H9 (cell line): ENCODE data around the gene ICE2. TPM values are rescaled to one million over a fixed set of nuclear protein-coding genes. Genes with fewer than 3 reads are reported as not detected.

Experiments
- DNase-seq: peaks from one replicate; pipeline ENCODE4 v3.0.0-alpha.2; 2017
- H2AFZ ChIP-seq: one replicate; pipeline ENCODE4 v1.6.1; 2013; ENCODE audit warnings: mild to moderate bottlenecking, low read length, control low read depth, moderate library complexity
- H2AK5ac ChIP-seq: 2 replicates; pipeline ENCODE4 v1.6.1; 2013; ENCODE audit warnings: low read length, control low read depth, mixed read lengths; ENCODE audit not compliant: insufficient read length
- H2BK120ac ChIP-seq: one replicate; pipeline ENCODE4 v1.6.1; 2013; ENCODE audit warnings: low read depth, mild to moderate bottlenecking, low read length, control low read depth, inconsistent platforms; ENCODE audit not compliant: poor library complexity, severe bottlenecking
- H2BK12ac ChIP-seq: 2 replicates; pipeline ENCODE4 v1.6.1; 2013; ENCODE audit warnings: low read length, control low read depth, mixed read lengths, low read depth; ENCODE audit not compliant: insufficient read length
- H2BK15ac ChIP-seq: 2 replicates; pipeline ENCODE4 v1.6.1; 2013; ENCODE audit warnings: low read depth, low read length, control low read depth
- H2BK20ac ChIP-seq: one replicate; pipeline ENCODE4 v1.6.1; 2013; ENCODE audit warnings: low read depth, mild to moderate bottlenecking, low read length, control low read depth, inconsistent platforms; ENCODE audit not compliant: poor library complexity, severe bottlenecking
- H2BK5ac ChIP-seq: 2 replicates; pipeline ENCODE4 v1.6.1; 2013; ENCODE audit warnings: low read length, control low read depth, mixed read lengths; ENCODE audit not compliant: insufficient read length
- H3K14ac ChIP-seq: 2 replicates; pipeline ENCODE4 v1.6.1; 2013; ENCODE audit warnings: low read length, control low read depth; ENCODE audit not compliant: insufficient read depth
- H3K18ac ChIP-seq: 2 replicates; pipeline ENCODE4 v1.6.1; 2013; ENCODE audit warnings: low read depth, mild to moderate bottlenecking, mixed read lengths, low read length, control low read depth; ENCODE audit not compliant: insufficient read length
- H3K23ac ChIP-seq: 2 replicates; pipeline ENCODE4 v1.6.1; 2013; ENCODE audit warnings: low read length, control low read depth, mixed read lengths, low read depth; ENCODE audit not compliant: insufficient read length
- H3K23me2 ChIP-seq: 2 replicates; pipeline ENCODE4 v1.6.1; 2013; ENCODE audit warnings: low read depth, mild to moderate bottlenecking, mixed read lengths, low read length, control low read depth; ENCODE audit not compliant: insufficient read length, poor library complexity, severe bottlenecking
- H3K27ac ChIP-seq: 2 replicates; pipeline ENCODE4 v1.5.1; 2013; ENCODE audit warnings: low read length, control low read depth, mixed read lengths, low read depth; ENCODE audit not compliant: insufficient read length
- H3K27me3 ChIP-seq: 2 replicates; pipeline ENCODE4 v1.6.1; 2013; ENCODE audit warnings: low read length, control low read depth, inconsistent platforms; ENCODE audit not compliant: insufficient read depth
- H3K4ac ChIP-seq: 2 replicates; pipeline ENCODE4 v1.6.1; 2013; ENCODE audit warnings: low read depth, mild to moderate bottlenecking, control low read depth, inconsistent platforms, low read length, moderate library complexity
- H3K4me1 ChIP-seq: 2 replicates; pipeline ENCODE4 v1.6.1; 2013; ENCODE audit warnings: low read length, control low read depth, inconsistent platforms; ENCODE audit not compliant: insufficient read depth
- H3K4me2 ChIP-seq: 2 replicates; pipeline ENCODE4 v1.6.1; 2013; ENCODE audit warnings: low read length, control low read depth, mixed read lengths; ENCODE audit not compliant: insufficient read length, insufficient read depth
- H3K56ac ChIP-seq: 2 replicates; pipeline ENCODE4 v1.6.1; 2013; ENCODE audit warnings: low read depth, mild to moderate bottlenecking, mixed read lengths, low read length, control low read depth; ENCODE audit not compliant: insufficient read length
- H3K79me1 ChIP-seq: 2 replicates; pipeline ENCODE4 v1.6.1; 2013; ENCODE audit warnings: low read depth, mild to moderate bottlenecking, moderate library complexity, low read length, control low read depth, inconsistent platforms; ENCODE audit not compliant: insufficient read depth, poor library complexity, severe bottlenecking
- H3K79me2 ChIP-seq: 2 replicates; pipeline ENCODE4 v1.6.1; 2013; ENCODE audit warnings: low read length, control low read depth, inconsistent platforms; ENCODE audit not compliant: insufficient read depth
- H3K9ac ChIP-seq: 2 replicates; pipeline ENCODE4 v1.6.1; 2013; ENCODE audit warnings: low read length, control low read depth, mixed read lengths; ENCODE audit not compliant: insufficient read length; ENCODE audit errors: extremely low read depth
- H3K9me3 ChIP-seq: one replicate; pipeline ENCODE4 v1.6.1; 2013; ENCODE audit warnings: low read depth, low read length, inconsistent platforms; ENCODE audit not compliant: control insufficient read depth
- H3T11ph ChIP-seq: one replicate; pipeline ENCODE4 v1.6.1; 2013; ENCODE audit warnings: mild to moderate bottlenecking, low read length, control low read depth, inconsistent platforms
- H4K20me1 ChIP-seq: one replicate; pipeline ENCODE4 v1.6.1; 2013; ENCODE audit not compliant: control insufficient read depth, insufficient read length, insufficient read depth
- H4K5ac ChIP-seq: 2 replicates; pipeline ENCODE4 v1.6.1; 2013; ENCODE audit warnings: low read depth, mild to moderate bottlenecking, mixed read lengths, low read length, control low read depth; ENCODE audit not compliant: insufficient read length
- H4K8ac ChIP-seq: replicated peaks from 2 replicates; pipeline ENCODE4 v1.6.1; 2013; ENCODE audit warnings: low read length, control low read depth, mixed read lengths, low read depth; ENCODE audit not compliant: insufficient read length
- H4K91ac ChIP-seq: 2 replicates; pipeline ENCODE4 v1.6.1; 2013; ENCODE audit warnings: low read depth, mild to moderate bottlenecking, moderate library complexity, mixed read lengths, low read length, control low read depth; ENCODE audit not compliant: insufficient read length
- H3K27ac Mint-ChIP-seq, 3 experiments: 2 replicates in 2 of 3; 3 replicates in 1 of 3; pipeline ENCODE4 v1.8.0; 2020 to 2021; ENCODE audit warnings: mixed read lengths in 3 of 3, mild to moderate bottlenecking in 1 of 3, moderate library complexity in 1 of 3
- H3K27me3 Mint-ChIP-seq: 2 replicates; pipeline ENCODE4 v1.8.0; 2021; ENCODE audit warnings: low read depth, mild to moderate bottlenecking, moderate library complexity, mixed read lengths
- H3K36me3 Mint-ChIP-seq, 3 experiments: 2 replicates in 2 of 3; 3 replicates in 1 of 3; pipeline ENCODE4 v1.8.0; 2020 to 2021; ENCODE audit warnings: low read depth in 3 of 3, mixed read lengths in 3 of 3; ENCODE audit not compliant: insufficient read depth in 1 of 3
- H3K4me1 Mint-ChIP-seq, 2 experiments: 2 replicates each; pipeline ENCODE4 v1.8.0; 2020; ENCODE audit warnings: mixed read lengths in 2 of 2
- H3K4me3 Mint-ChIP-seq, 2 experiments: 2 replicates in 1 of 2; 3 replicates in 1 of 2; pipeline ENCODE4 v1.8.0; 2020 to 2021; ENCODE audit warnings: mild to moderate bottlenecking in 2 of 2, mixed read lengths in 2 of 2, moderate library complexity in 1 of 2
- H3K9me3 Mint-ChIP-seq, 2 experiments: 2 replicates in 1 of 2; 3 replicates in 1 of 2; pipeline ENCODE4 v1.8.0; 2020; ENCODE audit warnings: mild to moderate bottlenecking in 2 of 2, mixed read lengths in 2 of 2, moderate library complexity in 1 of 2
- WGBS: extraction: QIAGEN DNeasy Blood & Tissue Kit; methylation state at CpG from one replicate; pipeline ENCODE4 v1.1.7; 2013; ENCODE audit warnings: missing lambda C conversion rate, low lambda C conversion rate, mixed read lengths; ENCODE audit not compliant: insufficient read length; ENCODE audit errors: extremely low coverage; 5-methylcytosine and 5-hydroxymethylcytosine counted together
- total RNA-seq: library from RNA; stranded (reverse); gene quantifications from 2 replicates; pipeline ENCODE4 v1.2.1, GENCODE V29; 2021
- TF ChIP-seq, protein P1 (sequence below): fragments of 200-600 bp; sonication (generic); conservative IDR thresholded peaks from 3 replicates; pipeline ENCODE4 v1.8.0; 2021; ENCODE audit warnings: antibody characterized with exemption, mild to moderate bottlenecking

Gene ICE2
- total RNA-seq, 1 experiment from 2014 or later, result 76.3 TPM

DNA sequence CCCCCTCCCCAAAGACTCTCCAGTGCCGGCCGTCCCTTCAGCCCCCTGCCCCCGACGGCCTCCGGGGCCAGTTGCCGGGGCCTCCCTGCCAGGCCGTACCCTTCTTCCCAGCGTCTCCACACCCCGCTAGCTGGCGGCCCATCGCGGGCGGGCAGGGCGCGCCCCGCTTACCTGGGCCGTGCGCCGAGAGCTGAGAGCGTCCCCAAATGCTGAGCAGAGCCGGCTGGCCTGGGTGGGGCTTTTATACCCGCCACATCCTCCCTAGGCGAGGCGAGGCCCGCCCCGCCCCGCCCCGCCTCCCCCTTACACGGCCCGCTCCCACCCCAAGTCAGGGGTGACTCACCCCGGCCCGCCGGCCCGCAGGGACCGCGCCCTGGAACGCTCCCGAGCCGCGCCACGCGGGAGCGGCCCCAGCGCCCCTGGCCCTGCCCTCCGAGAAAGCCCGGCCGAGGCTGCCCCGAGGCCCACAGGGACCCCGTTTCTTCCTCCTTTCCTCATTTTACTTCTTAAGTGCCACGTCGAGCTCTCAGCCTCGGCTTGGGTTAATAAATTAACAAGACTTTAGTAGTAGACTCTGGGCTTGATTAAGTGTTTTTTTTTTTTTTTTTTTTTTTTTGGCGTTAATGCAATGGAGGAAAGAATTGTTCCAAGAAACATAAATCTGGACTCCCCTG, 81.0 kb downstream of the ICE2 start, which contains the start of gene ANXA2:
ANXA2 (minus strand) TSS at position 215 of the 674 bp plus-strand sequence. CDS start 11,911 bp downstream, outside the sequence.
- Histone ChIP-seq H3K9me3 (no peaks in the 10 kb centered on the region), H3K18ac (peak within 1 kb of the TSS; percentile 92), H3K56ac (no peak within 1 kb of the TSS), H3K23ac (no peak within 1 kb of the TSS), H2BK15ac (no peak within 1 kb of the TSS), H3T11ph (no peak within 1 kb of the TSS), H4K8ac (no peak within 1 kb of the TSS), H4K5ac (no peak within 1 kb of the TSS), H2BK120ac (no peak within 1 kb of the TSS), H3K79me1 (no peaks in the 10 kb centered on the region), H2AFZ (no peak within 1 kb of the TSS), H3K4me2 (peak within 1 kb of the TSS; percentile 87), H4K91ac (no peak within 1 kb of the TSS), H3K9ac (peak within 1 kb of the TSS; percentile 52), H2BK5ac (no peak within 1 kb of the TSS), H3K27ac (no peak within 1 kb of the TSS), H3K4ac (peak within 1 kb of the TSS; percentile 61; the same call in 1 of the 2 replicates), H2BK12ac (no peak within 1 kb of the TSS), H2BK20ac (no peak within 1 kb of the TSS), H3K27me3 (peaks cover 1% of the 10 kb centered on the region; the same call in 1 of the 2 replicates), H3K23me2 (peaks cover 23% of the 10 kb centered on the region), H4K20me1 (no peaks in the 10 kb centered on the region), H2AK5ac (no peak within 1 kb of the TSS), H3K14ac (peak within 1 kb of the TSS; percentile 92), H3K79me2 (peaks cover 6% of the 10 kb centered on the region; the same call in 1 of the 2 replicates), H3K4me1 (peaks cover 9% of the 10 kb centered on the region; the same call in 1 of the 2 replicates)
- peak within 1 kb of the TSS; percentile 73 to 84 for H3K4me3 Mint-ChIP-seq
- TF ChIP-seq, protein P1, sequence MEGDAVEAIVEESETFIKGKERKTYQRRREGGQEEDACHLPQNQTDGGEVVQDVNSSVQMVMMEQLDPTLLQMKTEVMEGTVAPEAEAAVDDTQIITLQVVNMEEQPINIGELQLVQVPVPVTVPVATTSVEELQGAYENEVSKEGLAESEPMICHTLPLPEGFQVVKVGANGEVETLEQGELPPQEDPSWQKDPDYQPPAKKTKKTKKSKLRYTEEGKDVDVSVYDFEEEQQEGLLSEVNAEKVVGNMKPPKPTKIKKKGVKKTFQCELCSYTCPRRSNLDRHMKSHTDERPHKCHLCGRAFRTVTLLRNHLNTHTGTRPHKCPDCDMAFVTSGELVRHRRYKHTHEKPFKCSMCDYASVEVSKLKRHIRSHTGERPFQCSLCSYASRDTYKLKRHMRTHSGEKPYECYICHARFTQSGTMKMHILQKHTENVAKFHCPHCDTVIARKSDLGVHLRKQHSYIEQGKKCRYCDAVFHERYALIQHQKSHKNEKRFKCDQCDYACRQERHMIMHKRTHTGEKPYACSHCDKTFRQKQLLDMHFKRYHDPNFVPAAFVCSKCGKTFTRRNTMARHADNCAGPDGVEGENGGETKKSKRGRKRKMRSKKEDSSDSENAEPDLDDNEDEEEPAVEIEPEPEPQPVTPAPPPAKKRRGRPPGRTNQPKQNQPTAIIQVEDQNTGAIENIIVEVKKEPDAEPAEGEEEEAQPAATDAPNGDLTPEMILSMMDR, result no peak
- no CpG with 5 or more reads among the region's 53 CpGs for WGBS
- H3K4me1 Mint-ChIP-seq, result peaks cover 52 to 54% of the 10 kb centered on the region in 2 experiments
- H3K27me3 Mint-ChIP-seq, result peaks cover 40% of the 10 kb centered on the region
- H3K36me3 Mint-ChIP-seq, result peaks cover 0 to 6% (median 2%) of the 10 kb centered on the region in 3 experiments; a peak in 2 of 7 replicates
- H3K27ac Mint-ChIP-seq, result peak within 1 kb of the TSS in 2 of 3 experiments; percentile 26 to 76; a peak in 2 of 7 replicates
- DNase-seq, result peak; percentile 86
- no peaks in the 10 kb centered on the region; a peak in 1 of 5 replicates for H3K9me3 Mint-ChIP-seq
